Osteocyte (in vitro differentiated cells): Measurements from ENCODE around the gene LUZP4. TPM values are rescaled to one million over a fixed set of nuclear protein-coding genes. Genes with fewer than 3 reads are reported as not detected.

ENCODE experiments used
- DNase-seq: peaks from one replicate; pipeline ENCODE4 v3.0.0; 2021; ENCODE audit warnings: mixed read lengths; ENCODE audit not compliant: unreplicated experiment; ENCODE audit errors: extremely low spot score
- H3K27ac Mint-ChIP-seq: one replicate; pipeline ENCODE4 v1.8.0; 2021; ENCODE audit warnings: mild to moderate bottlenecking, mixed read lengths; ENCODE audit not compliant: unreplicated experiment
- H3K27me3 Mint-ChIP-seq: one replicate; pipeline ENCODE4 v1.8.0; 2021; ENCODE audit warnings: mixed read lengths; ENCODE audit not compliant: unreplicated experiment
- H3K36me3 Mint-ChIP-seq: one replicate; pipeline ENCODE4 v1.8.0; 2021; ENCODE audit warnings: mixed read lengths; ENCODE audit not compliant: unreplicated experiment
- H3K4me1 Mint-ChIP-seq: one replicate; pipeline ENCODE4 v1.8.0; 2021; ENCODE audit warnings: mixed read lengths; ENCODE audit not compliant: unreplicated experiment
- H3K4me3 Mint-ChIP-seq: one replicate; pipeline ENCODE4 v1.8.0; 2021; ENCODE audit warnings: mild to moderate bottlenecking, moderate library complexity, mixed read lengths; ENCODE audit not compliant: unreplicated experiment
- H3K9me3 Mint-ChIP-seq: one replicate; pipeline ENCODE4 v1.8.0; 2021; ENCODE audit warnings: mixed read lengths; ENCODE audit not compliant: unreplicated experiment
- total RNA-seq: library from RNA; stranded (reverse); gene quantifications from 2 replicates; pipeline ENCODE4 v1.2.1, GENCODE V29; 2021
- TF ChIP-seq, protein P1 (sequence below): fragments of 200-600 bp; sonication (generic); IDR thresholded peaks from 2 replicates; pipeline ENCODE4 v1.5.0; 2021; ENCODE audit warnings: antibody characterized with exemption, mild to moderate bottlenecking, moderate library complexity

The LUZP4 gene
- total RNA-seq, 1 donor from 2014 or later, result not detected

GRCh38 chrX:115356369-115356768, 66.9 kb downstream of the LUZP4 start:
- H3K4me3 Mint-ChIP-seq, result no peak overlapping the region
- H3K27ac Mint-ChIP-seq, result peak overlapping the region; percentile 86
- no peaks in the 10 kb centered on the region for H3K27me3 Mint-ChIP-seq
- TF ChIP-seq, protein P1, sequence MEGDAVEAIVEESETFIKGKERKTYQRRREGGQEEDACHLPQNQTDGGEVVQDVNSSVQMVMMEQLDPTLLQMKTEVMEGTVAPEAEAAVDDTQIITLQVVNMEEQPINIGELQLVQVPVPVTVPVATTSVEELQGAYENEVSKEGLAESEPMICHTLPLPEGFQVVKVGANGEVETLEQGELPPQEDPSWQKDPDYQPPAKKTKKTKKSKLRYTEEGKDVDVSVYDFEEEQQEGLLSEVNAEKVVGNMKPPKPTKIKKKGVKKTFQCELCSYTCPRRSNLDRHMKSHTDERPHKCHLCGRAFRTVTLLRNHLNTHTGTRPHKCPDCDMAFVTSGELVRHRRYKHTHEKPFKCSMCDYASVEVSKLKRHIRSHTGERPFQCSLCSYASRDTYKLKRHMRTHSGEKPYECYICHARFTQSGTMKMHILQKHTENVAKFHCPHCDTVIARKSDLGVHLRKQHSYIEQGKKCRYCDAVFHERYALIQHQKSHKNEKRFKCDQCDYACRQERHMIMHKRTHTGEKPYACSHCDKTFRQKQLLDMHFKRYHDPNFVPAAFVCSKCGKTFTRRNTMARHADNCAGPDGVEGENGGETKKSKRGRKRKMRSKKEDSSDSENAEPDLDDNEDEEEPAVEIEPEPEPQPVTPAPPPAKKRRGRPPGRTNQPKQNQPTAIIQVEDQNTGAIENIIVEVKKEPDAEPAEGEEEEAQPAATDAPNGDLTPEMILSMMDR, result no peak
- H3K36me3 Mint-ChIP-seq, result peaks cover 2% of the 10 kb centered on the region
- no peak for DNase-seq
- H3K9me3 Mint-ChIP-seq, result no peaks in the 10 kb centered on the region
- H3K4me1 Mint-ChIP-seq, result peaks cover 56% of the 10 kb centered on the region

Other genes starting within 250 kb of the LUZP4 start
- not detected in 2 replicates for gene RBMXL3, start 100.3 kb upstream of the LUZP4 start, total RNA-seq
- gene LRCH2, start 55.6 kb upstream of the LUZP4 start, total RNA-seq, result 7.9 and 8.6 TPM in 2 replicates